ENCODE data around the gene CLDN34.
A peak's percentile ranks its signal among the peaks of the same experiment; 100 is the strongest.

The CLDN34 gene, protein sequence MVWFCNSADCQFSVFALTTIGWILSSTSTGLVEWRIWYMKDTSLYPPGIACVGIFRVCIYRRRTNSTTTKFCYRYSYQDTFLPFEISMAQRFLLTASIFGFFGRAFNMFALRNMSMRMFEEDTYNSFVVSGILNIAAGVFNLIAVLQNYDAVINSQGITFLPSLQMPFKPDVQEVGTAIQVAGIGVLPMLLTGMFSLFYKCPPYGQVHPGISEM

DNA sequence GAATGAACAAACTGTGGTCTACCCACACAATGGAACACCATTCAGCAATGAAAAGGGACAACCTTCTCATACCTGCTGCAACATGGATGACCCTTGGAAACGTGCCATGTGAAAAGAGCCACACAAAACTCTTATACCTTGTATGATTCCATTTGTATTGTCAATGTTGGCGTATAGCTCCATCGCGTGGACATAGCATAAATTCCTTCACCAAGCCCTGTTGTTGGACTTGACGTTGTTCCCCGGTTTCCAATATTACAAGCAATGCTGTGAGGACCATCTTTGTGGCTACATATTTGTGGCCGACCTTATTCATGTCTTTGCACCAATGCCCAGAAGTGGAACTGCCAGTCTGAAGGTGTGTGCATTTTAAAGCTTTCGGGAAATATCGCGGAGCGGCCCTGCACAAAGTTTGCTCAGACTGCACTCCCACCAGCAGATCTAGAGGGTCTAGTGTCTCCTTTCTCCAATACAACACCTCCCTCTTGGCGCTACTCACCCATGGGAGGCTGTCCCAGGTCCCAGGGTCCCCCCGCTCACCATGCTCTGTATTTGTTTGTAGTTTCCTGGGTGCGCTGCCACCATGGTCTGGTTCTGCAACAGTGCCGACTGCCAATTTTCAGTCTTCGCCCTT, at the start of gene CLDN34:
Gene CLDN34 (plus strand): TSS at position 584 of the 634 bp plus-strand sequence. CDS start 0 bp downstream, at position 584.
- DNase-seq (ENCODE audit: low spot score), result no peak

DNA sequence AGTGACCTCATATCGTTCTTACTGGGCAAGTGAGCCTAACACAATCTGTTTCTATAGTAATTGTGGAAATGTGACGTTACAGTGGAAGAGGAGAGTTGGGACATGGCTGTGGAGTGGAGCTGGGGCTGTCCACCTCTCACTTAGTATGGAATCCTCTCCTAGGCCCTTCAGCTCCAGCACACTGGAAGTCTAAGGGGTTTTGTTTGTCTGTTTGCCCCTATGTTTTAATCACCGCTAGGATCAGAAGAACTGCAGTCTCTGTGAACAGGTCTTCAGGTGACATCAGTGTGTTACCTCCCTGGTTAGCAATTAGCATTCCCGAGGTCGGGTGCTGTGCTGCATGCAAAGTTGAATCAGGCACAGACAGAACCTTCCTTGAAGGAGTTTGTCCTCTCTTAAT, 49.3 kb upstream of the CLDN34 start:
- no peak for DNase-seq (ENCODE audit: low spot score)

DNA sequence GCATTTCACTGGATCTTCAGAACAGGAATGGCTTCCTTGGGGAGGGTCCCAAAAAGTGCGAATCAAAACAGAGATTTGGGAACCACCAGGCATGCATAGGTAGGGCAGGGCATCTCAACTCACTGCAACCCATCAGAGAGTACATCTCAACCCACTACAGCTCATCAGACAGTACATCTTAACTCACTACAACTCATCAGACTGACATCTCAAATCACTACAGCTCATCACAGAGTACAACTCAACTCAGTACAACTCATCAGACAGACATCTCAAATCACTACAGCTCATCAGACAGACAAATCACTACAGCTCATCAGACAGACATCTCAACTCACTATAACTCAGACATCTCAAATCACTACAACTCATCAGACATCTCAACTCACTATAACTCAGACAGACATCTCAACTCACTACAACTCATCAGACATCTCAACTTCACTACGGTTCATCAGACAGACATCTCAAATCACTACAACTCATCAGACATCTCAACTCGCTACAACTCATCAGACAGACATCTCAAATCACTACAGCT, 47.5 kb upstream of the CLDN34 start:
- DNase-seq (ENCODE audit: low spot score), result no peak

DNA sequence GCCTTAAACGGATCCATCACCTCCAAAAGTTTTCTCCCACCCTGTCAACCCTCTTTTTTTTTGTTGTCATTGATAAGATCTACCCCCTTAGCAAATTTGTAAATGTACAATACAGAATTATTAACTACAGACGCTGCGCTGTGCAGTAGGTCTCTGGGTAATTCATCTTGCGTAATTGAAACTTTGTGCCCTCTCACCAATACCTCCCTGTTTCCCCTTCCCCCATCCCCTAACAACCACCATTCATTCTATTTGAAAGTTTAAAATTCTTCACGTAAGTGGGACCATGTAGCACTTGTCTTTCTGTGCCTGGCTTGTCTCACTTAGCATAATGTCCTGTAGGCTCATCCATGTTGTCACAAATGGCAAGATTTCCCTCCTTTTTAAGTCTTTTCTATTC, 45.8 kb upstream of the CLDN34 start:
- no peak for DNase-seq (ENCODE audit: low spot score)

DNA sequence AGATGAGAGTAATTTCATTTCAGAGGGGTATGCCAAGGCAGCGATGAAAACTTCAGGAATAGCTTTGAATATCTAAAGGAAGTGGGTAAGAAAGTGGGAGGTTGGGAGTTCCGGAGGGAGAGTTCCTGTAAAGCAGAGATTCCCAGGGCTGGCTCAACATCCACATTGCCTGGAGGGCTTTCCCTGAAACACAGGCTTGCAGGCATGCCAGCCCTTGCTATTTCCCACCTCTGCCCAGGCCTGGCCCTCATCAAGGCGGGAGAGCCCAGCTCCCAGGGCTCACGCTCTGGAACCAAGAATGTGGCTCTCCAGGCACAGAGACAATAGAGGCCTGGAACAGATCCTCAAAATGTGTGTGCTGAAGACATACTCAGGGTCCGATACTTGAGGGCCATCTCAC, 43.8 kb upstream of the CLDN34 start:
- no peak for DNase-seq (ENCODE audit: low spot score)

DNA sequence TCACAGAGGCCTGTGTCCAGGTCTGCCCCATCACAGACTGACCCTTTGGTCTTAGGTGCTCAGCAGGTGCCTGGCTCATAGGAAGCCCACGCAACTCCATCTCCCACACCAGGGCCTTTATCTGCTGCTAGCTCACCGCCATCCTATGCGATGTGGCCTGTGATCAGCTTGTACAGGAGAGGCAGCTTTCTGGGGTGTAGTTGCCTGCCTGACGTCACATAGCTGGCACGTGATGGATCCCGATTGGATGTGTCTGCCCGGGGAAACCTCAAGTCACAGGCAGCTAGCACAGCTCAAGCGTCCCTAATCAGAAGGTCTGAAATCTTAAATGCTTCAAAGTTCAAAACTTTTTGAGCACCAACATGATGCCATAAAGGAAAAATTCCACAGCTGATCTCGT, 41.2 kb upstream of the CLDN34 start:
- DNase-seq (ENCODE audit: low spot score), result no peak

DNA sequence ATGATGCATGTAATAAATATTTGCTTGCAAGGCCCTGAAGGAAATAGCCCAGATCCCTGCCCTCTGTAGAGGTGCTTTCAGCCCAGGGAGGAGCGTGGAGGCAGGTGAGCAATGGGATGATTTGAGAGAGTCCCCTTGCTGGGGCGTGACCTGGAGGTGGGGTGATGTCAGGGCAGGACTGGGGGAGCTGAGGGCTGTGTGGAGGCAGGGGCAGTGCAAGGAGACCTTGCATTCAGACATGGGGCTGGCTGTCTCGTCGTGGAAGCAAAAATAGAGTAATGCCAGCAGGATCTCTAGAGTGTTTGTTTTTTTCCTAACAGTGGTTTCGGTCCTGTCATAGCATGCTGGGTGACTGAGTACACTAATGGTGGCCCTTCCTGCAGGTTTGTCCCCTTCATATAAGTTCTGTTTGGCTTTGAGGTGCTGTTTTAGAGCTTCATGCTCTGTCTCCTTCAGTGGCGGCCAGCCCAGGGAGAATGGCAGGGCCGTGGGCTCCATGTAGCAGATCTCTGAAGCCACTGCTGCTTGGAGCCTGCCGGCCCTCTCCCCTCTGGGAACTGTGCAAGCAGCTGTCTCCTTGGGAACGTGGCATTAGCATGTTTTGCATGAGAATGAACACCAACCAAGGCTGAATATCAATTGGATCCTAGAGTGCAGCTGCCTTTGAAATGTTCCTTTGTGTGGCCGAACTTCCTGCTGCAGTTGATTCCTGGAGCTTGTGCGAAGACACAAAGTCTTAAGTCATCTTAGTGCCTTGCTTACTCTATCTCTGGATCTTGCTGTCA, 39.3 kb upstream of the CLDN34 start:
- DNase-seq (ENCODE audit: low spot score), result no peak

DNA sequence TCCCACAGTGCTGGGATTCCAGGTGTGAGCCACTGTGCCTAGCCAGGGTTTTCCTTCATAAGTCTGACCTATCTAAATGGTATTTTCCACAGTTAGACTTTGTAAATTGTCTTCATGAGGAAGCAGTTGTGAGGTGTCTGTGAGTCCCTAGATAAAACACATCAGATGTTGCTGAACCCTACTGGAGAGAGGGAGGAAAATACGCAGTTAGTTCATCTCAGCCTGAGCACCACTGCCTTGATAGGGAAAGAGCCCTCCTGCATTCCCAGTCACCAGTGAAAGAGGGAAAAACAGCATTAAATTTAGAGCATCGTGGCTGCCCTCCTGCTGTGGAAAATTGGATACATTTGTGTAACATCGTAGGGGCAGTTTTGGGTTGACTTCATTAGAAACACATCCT, 31.7 kb upstream of the CLDN34 start:
- DNase-seq (ENCODE audit: low spot score), result no peak

DNA sequence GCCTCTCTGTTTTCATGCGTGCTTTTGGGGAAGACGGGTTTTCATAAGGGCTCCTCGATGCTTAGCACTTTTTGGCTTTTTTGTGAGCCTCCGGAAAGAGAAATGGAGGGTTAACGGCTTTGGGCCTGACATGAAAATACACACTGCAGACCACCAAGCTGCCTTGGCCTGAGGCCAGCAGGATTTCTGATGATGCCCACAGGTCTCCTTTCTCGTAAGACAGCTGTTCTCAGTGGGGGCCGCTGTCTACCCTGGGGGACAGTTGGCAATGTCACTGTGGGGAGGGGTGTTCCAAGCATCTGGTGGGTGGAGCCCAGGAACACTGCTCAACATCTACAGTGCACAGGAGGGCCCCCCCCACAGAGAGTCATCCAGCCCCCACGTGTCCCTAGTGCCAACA, 29.4 kb upstream of the CLDN34 start:
- no peak for DNase-seq (ENCODE audit: low spot score)

DNA sequence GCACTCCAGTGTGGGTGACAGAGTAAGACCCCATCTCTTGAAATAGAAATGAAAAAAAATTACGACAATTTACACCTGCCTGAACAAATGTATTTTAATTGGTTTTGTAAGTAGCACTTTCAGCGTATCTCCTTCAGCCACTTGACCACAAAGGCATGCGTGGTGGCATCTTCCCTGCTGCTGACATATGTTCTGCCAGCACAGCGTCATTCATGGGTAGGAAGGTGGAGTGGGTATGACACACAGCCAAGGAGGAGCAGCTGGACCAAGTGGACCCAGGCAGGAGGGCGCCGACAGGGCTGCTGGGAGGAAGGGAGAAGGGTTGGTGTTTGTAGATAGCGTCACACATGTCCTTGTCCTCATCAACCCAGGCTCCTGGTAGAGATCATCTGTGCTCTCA, 28.6 kb upstream of the CLDN34 start:
- no peak for DNase-seq (ENCODE audit: low spot score)

DNA sequence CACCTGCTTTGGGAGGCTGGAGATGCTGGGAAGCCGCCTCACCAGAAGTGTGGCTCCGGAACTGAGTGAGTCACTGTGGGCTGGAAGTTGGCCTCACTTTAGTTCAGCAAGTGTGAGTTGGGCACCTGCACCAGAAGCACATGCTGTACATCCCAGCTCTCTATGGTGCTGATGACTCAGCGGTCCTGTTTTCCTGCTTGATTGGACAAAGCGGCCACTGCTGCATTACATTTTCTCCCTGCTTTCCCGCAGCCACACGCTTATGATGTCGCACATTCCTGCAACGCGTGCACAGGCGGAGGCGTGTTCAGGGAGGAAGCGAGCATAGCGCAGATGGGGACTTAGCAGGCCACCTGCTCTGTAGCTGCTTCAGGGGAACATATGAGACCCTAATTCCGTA, 26.7 kb upstream of the CLDN34 start:
- DNase-seq (ENCODE audit: low spot score), result peak; percentile 31

DNA sequence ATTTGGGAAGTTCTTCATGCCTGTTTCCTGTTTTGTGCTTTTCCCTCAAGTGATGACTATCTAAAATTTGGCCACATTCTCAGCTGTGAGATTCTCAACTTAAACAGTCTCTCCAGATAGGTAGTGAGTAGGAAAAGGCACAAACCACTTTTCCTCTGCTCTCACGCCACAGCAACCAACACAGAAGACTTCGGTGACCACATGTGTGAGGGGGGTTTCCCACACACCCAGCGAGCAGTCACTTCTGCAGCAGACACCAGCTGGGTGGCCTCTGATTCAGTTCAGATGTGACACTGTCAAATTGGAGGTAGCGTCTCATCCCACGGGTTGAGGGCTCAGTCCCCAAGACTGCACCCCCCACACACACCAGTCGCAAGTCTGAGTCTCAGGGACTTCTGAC, 25.1 kb upstream of the CLDN34 start:
- DNase-seq (ENCODE audit: low spot score), result no peak

DNA sequence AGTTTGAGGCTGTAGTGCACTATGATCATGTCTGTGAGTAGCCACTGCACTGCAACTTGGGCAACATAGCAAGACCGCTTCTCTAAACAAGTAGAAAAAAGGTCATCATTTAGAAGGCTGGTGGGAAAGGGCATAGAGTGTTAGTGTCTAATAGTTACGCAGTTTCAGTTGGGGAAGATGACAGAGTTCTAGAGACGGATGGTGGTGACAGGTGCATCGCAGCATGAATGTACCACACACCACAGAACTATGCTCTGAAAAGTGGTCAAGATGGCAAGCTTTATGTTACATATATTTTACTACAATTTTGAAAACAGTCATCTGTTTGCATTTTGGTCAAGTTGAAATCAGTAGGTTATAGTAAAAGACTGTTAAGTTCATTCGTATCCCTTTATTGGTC, 23.7 kb upstream of the CLDN34 start:
- DNase-seq (ENCODE audit: low spot score), result no peak

DNA sequence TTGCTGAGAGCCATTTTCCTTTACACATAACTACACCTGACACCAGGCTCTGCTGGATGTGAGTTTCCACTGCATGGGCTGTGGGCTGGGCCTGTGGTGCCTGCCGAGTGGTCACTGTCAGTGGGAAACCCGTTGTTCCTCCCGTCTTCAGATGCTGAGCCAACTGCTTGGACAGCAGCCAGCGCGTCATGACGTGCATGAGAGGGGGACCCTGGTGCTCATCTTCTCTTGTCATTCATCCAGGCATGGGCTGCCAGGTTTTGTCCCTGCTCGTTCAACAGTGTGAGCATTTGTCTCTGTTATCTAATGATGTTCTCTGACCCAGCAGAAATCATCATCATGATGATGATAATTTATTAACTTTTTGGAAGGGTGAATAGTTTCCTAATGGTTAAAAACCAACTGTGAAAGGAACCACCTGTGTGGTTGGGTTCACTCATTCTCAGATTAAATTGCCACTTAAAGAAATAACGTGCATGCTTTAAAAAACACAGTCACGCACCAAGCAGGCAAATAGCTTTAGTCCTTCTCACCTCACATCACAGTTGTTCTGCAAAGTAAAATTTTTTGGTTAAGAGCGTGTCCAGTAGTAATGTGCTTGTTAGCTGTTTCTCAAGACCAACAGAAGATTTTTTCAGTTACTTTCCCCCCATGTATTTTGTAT, 19.9 kb upstream of the CLDN34 start:
- DNase-seq (ENCODE audit: low spot score), result no peak

DNA sequence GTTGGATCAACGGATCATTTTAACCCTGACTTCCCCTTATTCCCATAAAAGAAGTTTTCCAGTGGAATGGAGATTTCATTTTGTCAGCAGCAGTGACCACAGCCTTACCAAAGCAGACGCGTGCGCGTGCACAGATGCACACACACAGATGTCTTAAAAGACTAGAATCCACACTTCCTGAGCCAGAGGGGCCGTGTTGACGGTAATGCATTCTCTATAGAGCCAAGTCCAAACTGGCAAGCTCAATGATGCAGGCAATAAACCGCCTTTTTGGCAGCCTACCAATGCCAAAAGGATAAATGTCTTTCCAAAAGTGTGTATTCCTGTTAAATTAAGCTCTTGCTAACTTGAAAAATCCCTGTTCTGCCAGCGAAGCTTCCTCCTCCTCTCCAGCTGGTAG, 18.8 kb upstream of the CLDN34 start:
- no peak for DNase-seq (ENCODE audit: low spot score)

DNA sequence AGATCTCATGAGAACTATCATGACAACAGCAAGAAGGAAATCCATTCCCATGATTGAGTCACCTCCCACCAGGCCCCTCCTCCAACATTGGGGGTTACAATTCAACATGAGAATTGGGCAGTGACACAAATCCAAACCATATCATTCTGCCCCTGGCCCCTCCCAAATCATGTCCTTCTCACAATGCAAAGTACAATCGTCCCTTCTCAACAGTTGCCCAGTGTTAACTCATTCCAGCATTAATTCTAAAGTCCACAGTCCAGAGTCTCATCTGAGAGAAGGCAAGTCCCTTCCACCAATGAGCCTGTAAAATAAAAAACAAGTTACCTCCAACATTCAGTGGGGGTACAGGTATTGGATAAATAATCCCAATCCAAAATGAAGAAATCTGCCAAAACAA, 14.9 kb upstream of the CLDN34 start:
- no peak for DNase-seq (ENCODE audit: low spot score)

DNA sequence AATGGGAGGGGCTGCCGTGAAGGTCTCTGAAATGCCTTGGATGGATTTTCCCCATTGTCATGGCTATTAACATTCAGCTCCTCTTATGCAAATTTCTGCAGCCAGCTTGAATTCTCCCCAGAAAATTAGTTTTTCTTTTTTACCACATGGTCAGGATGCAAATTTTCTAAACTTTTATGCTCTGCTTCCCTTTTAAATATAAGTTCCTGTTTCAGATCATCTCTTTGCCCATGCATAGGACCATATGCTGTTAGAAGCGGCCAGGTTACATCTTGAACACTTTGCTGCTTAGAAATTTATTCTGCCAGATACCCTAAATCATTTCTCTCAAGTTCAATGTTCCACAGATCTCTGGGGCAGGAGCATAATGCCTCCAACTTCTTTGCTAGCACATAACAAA, 13.8 kb upstream of the CLDN34 start:
- DNase-seq (ENCODE audit: low spot score), result no peak

DNA sequence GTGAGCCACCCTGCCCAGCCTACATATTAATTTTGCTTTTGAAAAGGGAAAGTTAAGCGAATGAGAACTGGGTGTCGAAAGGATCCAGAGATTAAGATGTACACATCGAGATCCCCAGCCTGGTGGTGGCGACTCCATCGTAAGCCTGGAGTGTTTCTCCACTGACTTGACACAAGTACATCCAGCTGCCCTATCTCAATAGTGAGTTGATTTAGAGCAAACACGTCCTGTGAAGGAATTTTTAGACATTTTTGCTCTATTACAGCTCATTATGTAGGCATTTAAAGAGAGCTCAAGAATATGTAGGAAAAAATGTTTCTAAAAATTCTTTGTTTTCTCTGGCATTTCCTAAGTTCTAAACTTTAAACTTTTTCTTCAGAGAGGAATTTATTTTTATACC, 11.7 kb upstream of the CLDN34 start:
- DNase-seq (ENCODE audit: low spot score), result peak; percentile 63

DNA sequence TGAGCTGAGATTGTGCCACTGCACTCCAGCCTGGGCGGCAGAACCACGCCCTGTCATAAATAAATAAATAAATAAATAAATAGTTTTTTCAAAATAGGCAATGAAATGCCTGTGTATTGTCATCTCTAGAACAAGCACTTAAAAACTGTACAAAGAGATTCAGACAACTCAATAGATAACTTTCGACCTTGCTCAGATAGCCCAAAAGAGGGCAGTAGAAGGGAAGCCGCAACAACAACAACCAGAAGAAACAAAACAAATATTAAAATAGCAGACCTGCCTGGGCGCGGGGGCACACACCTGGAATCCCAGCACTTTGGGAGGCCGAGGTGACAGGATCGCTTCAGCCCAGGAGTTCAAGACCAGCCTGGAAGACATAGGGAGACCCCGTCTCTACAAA, 9.4 kb upstream of the CLDN34 start:
- no peak for DNase-seq (ENCODE audit: low spot score)

DNA sequence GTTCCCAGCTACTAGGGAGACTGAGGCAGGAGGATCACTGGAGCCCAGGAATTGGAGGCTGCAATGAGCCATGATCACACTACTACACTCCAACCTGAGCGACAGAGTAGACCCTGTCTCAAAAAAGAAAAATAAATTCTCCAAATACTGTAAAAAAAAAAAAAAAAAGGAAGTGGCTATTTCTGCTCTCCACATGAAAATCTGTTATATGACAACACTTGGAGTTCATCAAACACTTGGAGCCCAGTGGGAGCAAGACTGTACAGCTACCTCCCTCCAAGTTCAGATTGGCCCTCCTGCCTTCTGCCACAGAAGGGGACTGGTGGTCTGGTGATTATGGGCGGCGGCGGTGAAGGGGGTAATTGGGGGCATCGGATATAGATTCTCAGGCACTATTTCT, 9.0 kb upstream of the CLDN34 start:
- no peak for DNase-seq (ENCODE audit: low spot score)

DNA sequence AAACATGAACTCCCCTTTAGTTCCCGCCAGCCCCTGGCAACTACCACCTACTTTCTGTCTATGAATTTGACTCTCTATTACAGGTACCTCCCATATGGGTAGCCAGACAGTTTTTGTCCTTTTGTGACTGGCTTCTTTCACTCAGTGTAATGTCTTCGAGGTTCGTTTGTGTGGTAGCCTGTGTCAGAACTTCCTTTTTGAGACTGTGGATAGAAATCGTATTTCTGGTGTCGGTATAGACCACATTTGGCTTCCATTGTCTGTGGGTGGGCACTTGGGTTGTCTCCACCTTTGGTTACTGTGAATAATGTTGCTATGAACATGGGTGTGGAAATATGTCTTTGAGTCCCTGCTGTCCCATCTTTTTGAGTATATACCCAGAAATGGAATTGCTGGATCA, 5.4 kb upstream of the CLDN34 start:
- DNase-seq (ENCODE audit: low spot score), result no peak

DNA sequence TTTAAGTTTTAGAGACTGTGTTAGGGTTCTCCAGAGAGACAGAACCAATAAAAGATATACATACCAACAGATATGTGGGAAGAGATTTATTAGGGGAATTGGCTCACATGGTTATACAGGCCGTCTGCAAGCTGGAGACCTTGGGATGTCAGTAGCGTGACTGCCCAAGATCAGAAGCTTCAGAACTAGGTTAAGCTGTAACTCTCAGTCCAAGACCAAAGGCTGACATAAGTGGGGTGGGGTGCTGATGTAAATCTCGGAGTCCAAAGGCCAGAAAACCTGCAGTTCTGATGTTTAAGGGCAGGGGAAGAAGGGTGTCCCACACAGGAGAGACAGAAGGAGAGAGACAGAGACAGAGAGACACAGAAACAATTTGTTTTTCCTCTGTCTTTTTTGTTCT, 10.5 kb downstream of the CLDN34 start:
- no peak for DNase-seq (ENCODE audit: low spot score)

DNA sequence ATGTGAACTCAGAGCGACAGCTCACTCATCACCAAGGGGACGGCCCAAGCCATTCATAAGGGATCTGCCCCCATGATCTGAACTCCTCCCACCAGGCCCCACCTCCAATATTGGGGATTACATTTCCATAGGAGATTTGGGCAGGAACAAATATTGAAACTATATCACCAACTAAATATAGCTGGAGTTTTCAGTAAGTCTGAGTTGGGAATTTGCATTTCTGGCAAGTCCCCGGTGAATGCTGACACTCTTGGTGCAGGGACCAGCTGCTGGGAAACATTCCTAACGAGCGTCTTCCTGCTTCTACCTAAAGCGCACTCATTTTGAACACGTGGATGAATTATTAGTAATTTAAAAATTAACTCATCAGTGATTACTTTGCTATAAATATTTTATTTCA, 13.2 kb downstream of the CLDN34 start:
- no peak for DNase-seq (ENCODE audit: low spot score)

All from AG08396 (cell line).